Measurements from ENCODE around the gene FILIP1L. TPM values are rescaled to one million over a fixed set of nuclear protein-coding genes. Genes with fewer than 3 reads are reported as not detected.

Gene FILIP1L
- polyA plus RNA-seq, 1 experiment: 31.2 TPM

GRCh38 chr3:99933971-99934750 is 180.1 kb downstream of the FILIP1L start:
- ChIA-PET CTCF (interaction anchor here (0.5 kb wide), 1 partner anchor 785 kb away, joined by 3 read pairs; no protein-coding TSS in a partner anchor), POLR2A (interaction anchor here (0.6 kb wide), 1 partner anchor 9 kb away, joined by 3 read pairs; no protein-coding TSS in a partner anchor)
- DNase-seq (ENCODE audit: low read depth): no peak
- TF ChIP-seq CTCF (IDR thresholded peaks at IDR 0.05; ENCODE audit: insufficient read depth, low read depth, low read length): no peak
- H3K4me3 ChIP-seq (ENCODE audit: low read depth, low read length): no peak overlapping the region
- H3K27me3 ChIP-seq (ENCODE audit: control insufficient read depth, insufficient read depth, low read length): no peaks in the 10 kb centered on the region
- H3K36me3 ChIP-seq (ENCODE audit: control insufficient read depth, insufficient read depth, low read length): no peaks in the 10 kb centered on the region

- H3K36me3 ChIP-seq (ENCODE audit: control insufficient read depth, insufficient read depth, low read length): no peaks in the 10 kb centered on the region
- POLR2A ChIA-PET: no interaction called here
- H3K27me3 ChIP-seq (ENCODE audit: control insufficient read depth, insufficient read depth, low read length): no peaks in the 10 kb centered on the region
- H3K4me3 ChIP-seq (ENCODE audit: low read depth, low read length): no peak overlapping the region
- TF ChIP-seq CTCF (IDR thresholded peaks at IDR 0.05; ENCODE audit: insufficient read depth, low read depth, low read length): no peak
- CTCF ChIA-PET: no interaction called here
- DNase-seq (ENCODE audit: low read depth): no peak
Measured at GRCh38 chr3:99931059-99931458, 183.2 kb downstream of the FILIP1L start.

DNA sequence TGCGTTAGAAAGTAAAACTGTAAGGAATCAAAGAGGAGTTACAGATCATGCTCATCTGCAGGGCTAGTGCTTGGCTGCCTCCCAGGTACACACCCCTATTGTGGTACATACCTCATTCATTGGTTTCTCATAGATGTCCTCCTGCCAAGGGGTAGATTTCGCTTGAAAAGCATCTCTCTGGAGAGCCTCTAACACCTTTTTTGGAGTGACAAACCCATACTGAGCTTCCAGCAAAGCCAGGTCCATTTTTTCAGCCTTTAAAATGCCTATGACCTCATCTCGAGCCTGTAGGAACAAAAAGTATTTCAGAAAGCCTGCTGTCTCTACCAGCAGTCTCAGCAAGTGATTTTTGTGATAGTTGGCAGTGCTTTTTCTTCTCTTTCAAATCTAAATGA is 184.6 kb downstream of the FILIP1L start:
- Histone ChIP-seq H3K4me3 (ENCODE audit: low read depth, low read length) (no peak overlapping the region), H3K27me3 (ENCODE audit: control insufficient read depth, insufficient read depth, low read length) (no peaks in the 10 kb centered on the region), H3K36me3 (ENCODE audit: control insufficient read depth, insufficient read depth, low read length) (no peaks in the 10 kb centered on the region)
- TF ChIP-seq CTCF (IDR thresholded peaks at IDR 0.05; ENCODE audit: insufficient read depth, low read depth, low read length): no peak
- no peak for DNase-seq (ENCODE audit: low read depth)
- CTCF ChIA-PET: no interaction called here
- POLR2A ChIA-PET: no interaction called here

DNA sequence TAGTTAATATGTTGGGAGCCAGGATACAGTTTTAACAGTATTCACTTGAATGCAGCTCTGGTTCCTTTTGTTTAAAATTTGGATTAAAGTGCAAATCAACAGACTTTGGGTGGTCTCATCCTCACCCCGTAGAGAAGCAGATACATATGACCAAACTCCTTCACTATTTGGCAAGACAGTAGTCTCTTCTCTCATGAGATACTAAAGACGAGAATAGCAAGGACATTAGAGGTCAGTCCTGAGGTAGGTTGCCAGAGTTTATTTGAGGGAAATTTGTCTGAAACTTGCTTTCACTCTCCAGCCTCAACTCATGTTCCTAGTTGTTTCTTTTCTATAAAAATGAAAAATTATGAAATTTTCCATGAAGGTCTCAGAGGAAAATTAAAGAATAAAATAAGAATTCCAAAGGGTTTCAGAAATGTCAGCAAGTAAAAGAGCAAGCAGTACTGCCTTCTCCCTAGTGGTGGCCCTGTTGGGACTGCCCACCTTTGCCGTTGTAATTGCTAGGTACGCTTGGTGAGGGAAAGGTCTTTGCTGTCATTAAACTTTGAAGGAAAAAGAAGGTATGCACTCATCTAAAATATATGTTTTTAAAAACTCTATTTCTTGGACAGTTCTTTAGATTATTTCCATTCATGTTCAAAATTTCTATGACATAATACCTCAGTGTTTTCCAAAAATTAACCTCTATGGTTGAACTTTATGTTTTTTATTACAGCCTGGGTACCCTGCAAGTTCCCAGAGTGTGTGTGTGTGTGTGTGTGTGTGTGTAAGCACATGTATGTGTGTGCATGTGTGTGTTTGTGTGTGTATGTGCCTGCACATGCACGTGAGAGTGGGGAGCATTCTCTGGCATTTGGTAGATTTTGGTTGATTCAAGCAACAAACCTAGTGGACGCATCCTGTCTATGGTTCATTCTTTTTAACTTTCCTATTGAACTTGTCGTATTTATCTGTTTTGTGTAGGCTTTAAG is 185.2 kb downstream of the FILIP1L start:
- no peak for DNase-seq (ENCODE audit: low read depth)
- Histone ChIP-seq H3K4me3 (ENCODE audit: low read depth, low read length) (no peak overlapping the region), H3K27me3 (ENCODE audit: control insufficient read depth, insufficient read depth, low read length) (no peaks in the 10 kb centered on the region), H3K36me3 (ENCODE audit: control insufficient read depth, insufficient read depth, low read length) (no peaks in the 10 kb centered on the region)
- ChIA-PET POLR2A (no interaction called here), CTCF (interaction anchor here (0.8 kb wide), 1 partner anchor 9 kb away, joined by 4 read pairs; no protein-coding TSS in a partner anchor)
- no peak for TF ChIP-seq CTCF (IDR thresholded peaks at IDR 0.05; ENCODE audit: insufficient read depth, low read depth, low read length)
